Liver (tissue), 9 donors: ENCODE measurements around the gene LRRTM4. TPM values are rescaled to one million over a fixed set of nuclear protein-coding genes. Genes with fewer than 3 reads are reported as not detected.

Experiments used
- DNase-seq: peaks from one replicate; pipeline ENCODE4 v3.0.0-alpha.2; 2017; ENCODE audit warnings: low spot score
- H3K27ac ChIP-seq, 2 donors: one replicate each; pipeline ENCODE4 v1.7.0; 2013; ENCODE audit warnings: inconsistent platforms in 2 of 2, low read length in 2 of 2, control low read depth in 1 of 2, low read depth in 1 of 2, mild to moderate bottlenecking in 1 of 2
- H3K27me3 ChIP-seq, 4 donors: one replicate each; pipeline versions ENCODE4 v1.6.1 to v1.7.0; 2013; ENCODE audit warnings: low read length in 3 of 4, inconsistent platforms in 1 of 4, mild to moderate bottlenecking in 1 of 4, moderate library complexity in 1 of 4; ENCODE audit not compliant: control insufficient read depth in 4 of 4, insufficient read depth in 4 of 4
- H3K36me3 ChIP-seq, 4 donors: one replicate each; pipeline versions ENCODE4 v1.6.1 to v1.7.0; 2013; ENCODE audit warnings: low read length in 3 of 4, mild to moderate bottlenecking in 3 of 4, low read depth in 1 of 4, moderate library complexity in 1 of 4; ENCODE audit not compliant: control insufficient read depth in 4 of 4, insufficient read depth in 3 of 4
- H3K4me1 ChIP-seq, 4 donors: one replicate each; pipeline versions ENCODE4 v1.6.1 to v1.7.0; 2013; ENCODE audit warnings: low read length in 3 of 4, mild to moderate bottlenecking in 3 of 4, moderate library complexity in 1 of 4; ENCODE audit not compliant: control insufficient read depth in 4 of 4, insufficient read depth in 4 of 4
- H3K4me3 ChIP-seq, 3 donors: one replicate each; pipeline versions ENCODE4 v1.6.1 to v1.7.0; 2013; ENCODE audit warnings: low read length in 3 of 3, control low read depth in 1 of 3, low read depth in 1 of 3, mild to moderate bottlenecking in 1 of 3
- H3K9ac ChIP-seq, 2 donors: one replicate each; pipeline ENCODE4 v1.7.0; 2013; ENCODE audit warnings: low read length in 2 of 2, mild to moderate bottlenecking in 2 of 2, moderate library complexity in 2 of 2, control low read depth in 1 of 2, low read depth in 1 of 2
- H3K9me3 ChIP-seq, 4 donors: one replicate each; pipeline versions ENCODE4 v1.6.1 to v1.7.0; 2013; ENCODE audit warnings: low read length in 3 of 4; ENCODE audit not compliant: control insufficient read depth in 4 of 4
- EGR1 ChIP-seq, 2 donors: IDR thresholded peaks; 2 replicates each; pipeline ENCODE4 v1.6.1; 2016 to 2018; ENCODE audit warnings: antibody characterized with exemption in 2 of 2, low read depth in 2 of 2
- FOXA1 ChIP-seq: IDR thresholded peaks from 2 replicates; pipeline ENCODE4 v1.6.1; 2016; ENCODE audit warnings: antibody characterized with exemption
- FOXA2 ChIP-seq: IDR thresholded peaks from 2 replicates; pipeline ENCODE4 v1.6.1; 2016; ENCODE audit warnings: antibody characterized with exemption
- GABPA ChIP-seq, 2 donors: IDR thresholded peaks in 1 of 2; conservative IDR thresholded peaks in 1 of 2; 2 replicates each; pipeline ENCODE4 v1.6.1; 2016; ENCODE audit warnings: antibody characterized with exemption in 2 of 2, mild to moderate bottlenecking in 1 of 2, moderate library complexity in 1 of 2
- HNF4A ChIP-seq, 2 donors: conservative IDR thresholded peaks; 2 replicates each; pipeline ENCODE4 v1.6.1; 2016; ENCODE audit warnings: antibody characterized with exemption in 2 of 2, mild to moderate bottlenecking in 2 of 2
- JUND ChIP-seq, 2 donors: IDR thresholded peaks; 2 replicates each; pipeline ENCODE4 v1.6.1; 2016; ENCODE audit warnings: antibody characterized with exemption in 2 of 2
- NR2F2 ChIP-seq: IDR thresholded peaks from 2 replicates; pipeline ENCODE4 v1.6.1; 2016; ENCODE audit warnings: antibody characterized with exemption
- RXRA ChIP-seq, 2 donors: IDR thresholded peaks; 2 replicates each; pipeline ENCODE4 v1.6.1; 2017 to 2018; ENCODE audit warnings: antibody characterized with exemption in 2 of 2, mild to moderate bottlenecking in 1 of 2
- SP1 ChIP-seq: IDR thresholded peaks from 2 replicates; pipeline ENCODE4 v1.6.1; 2018; ENCODE audit warnings: antibody characterized with exemption, mild to moderate bottlenecking
- TAF1 ChIP-seq: conservative IDR thresholded peaks from 2 replicates; pipeline ENCODE4 v1.6.1; 2016; ENCODE audit warnings: antibody characterized with exemption, mild to moderate bottlenecking
- WGBS: extraction: QIAGEN DNeasy Blood & Tissue Kit; methylation state at CpG from one replicate; pipeline ENCODE4 v1.1.7; 2013; 5-methylcytosine and 5-hydroxymethylcytosine counted together
- polyA plus RNA-seq, 2 donors: library from polyadenylated mRNA; stranded (reverse) in 1 of 2; unstranded in 1 of 2; fragments of 200-250 nt in 1 of 2; fragments of >200 nt in 1 of 2; fragmentation: Nextera tagmentation in 1 of 2; extraction: Ambion mirVana in 1 of 2; gene quantifications; one replicate each; pipeline versions ENCODE4 v1.2.1 to v1.2.3, GENCODE V29; 2013 to 2015
- total RNA-seq, 2 donors: library from RNA; depleted of rRNA; stranded (reverse); fragments of >200 nt; gene quantifications; one replicate each; pipeline ENCODE4 v1.2.3, GENCODE V29; 2014
- TF ChIP-seq, protein P1 (sequence below): fragments of 150-350 bp; IDR thresholded peaks from 2 replicates; pipeline ENCODE4 v1.5.1; 2017; ENCODE audit warnings: improper control_type of control experiment, low read depth, low read length; ENCODE audit not compliant: missing input control
- TF ChIP-seq, protein P2 (sequence below): IDR thresholded peaks from 2 replicates; pipeline ENCODE4 v1.6.1; 2016; ENCODE audit warnings: antibody characterized with exemption
- TF ChIP-seq, protein P3 (sequence below): IDR thresholded peaks from 2 replicates; pipeline ENCODE4 v1.6.1; 2016; ENCODE audit warnings: antibody characterized with exemption
- donor health status: healthy.
- donor health status: healthy.
- donor health status: healthy.
- donor health status: healthy.
- donor health status: healthy.

LRRTM4 gene
- total and polyA plus RNA-seq, 4 donors: 0.06 to 0.09 (median 0.08) TPM; not detected in 1

DNA sequence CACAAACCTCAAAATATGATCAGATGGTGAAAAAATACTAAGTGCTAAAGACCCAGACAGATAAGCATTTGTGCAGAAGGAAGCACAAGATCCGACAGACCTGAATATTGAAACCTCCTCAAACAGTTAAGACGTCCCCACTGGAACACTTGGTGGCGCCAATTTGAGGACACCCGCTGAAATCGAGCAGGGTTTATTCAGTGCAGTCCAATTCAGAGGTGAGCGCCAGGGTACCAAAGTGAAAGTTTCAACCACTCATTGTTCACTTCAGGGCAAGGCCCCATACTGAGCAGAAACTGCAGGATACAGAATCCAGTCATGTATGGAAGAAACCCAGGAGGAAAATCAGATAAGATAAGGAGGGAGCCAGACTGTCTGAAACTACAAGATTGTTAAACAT, 417.6 kb downstream of the LRRTM4 start:
- Histone ChIP-seq H3K4me1 (peaks cover 0 to 4% (median 0%) of the 10 kb centered on the region in 4 donors), H3K9ac (no peak overlapping the region), H3K27ac (no peak overlapping the region), H3K27me3 (no peaks in the 10 kb centered on the region), H3K4me3 (no peak overlapping the region), H3K36me3 (no peaks in the 10 kb centered on the region), H3K9me3 (no peaks in the 10 kb centered on the region)
- no peak for DNase-seq
- TF ChIP-seq NR2F2 (no peak), RXRA (IDR thresholded peaks at IDR 0.05) (no peak), EGR1 (IDR thresholded peaks at IDR 0.05; ENCODE audit: low read depth in 2 of 2) (no peak), TAF1 (no peak)
- WGBS: 67% methylated on average over 6 of the region's 6 CpGs

DNA sequence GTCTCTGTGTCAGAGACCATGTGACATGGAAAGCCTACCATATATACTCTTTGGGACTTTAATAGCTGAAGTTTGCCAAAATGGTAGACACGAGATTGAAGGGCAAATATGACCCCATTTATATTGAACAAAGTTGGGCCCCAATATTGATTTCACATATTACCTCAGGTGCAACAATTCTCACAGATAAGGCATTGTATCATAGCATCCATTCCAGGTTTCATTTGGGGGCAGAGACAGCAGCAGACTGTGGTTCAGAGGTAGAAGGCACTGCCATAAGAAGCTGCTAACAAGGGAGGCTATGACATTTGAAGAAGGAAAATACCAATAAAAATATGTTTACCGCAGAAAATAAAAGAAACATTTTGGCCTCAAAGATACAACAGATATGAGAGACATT, 419.2 kb downstream of the LRRTM4 start:
- Histone ChIP-seq H3K9ac (no peak overlapping the region), H3K9me3 (no peaks in the 10 kb centered on the region), H3K27me3 (no peaks in the 10 kb centered on the region), H3K36me3 (no peaks in the 10 kb centered on the region), H3K27ac (no peak overlapping the region), H3K4me1 (no peaks in the 10 kb centered on the region), H3K4me3 (no peak overlapping the region)
- DNase-seq: no peak
- WGBS: 77% methylated on average over 2 of the region's 2 CpGs
- TF ChIP-seq, protein P1, sequence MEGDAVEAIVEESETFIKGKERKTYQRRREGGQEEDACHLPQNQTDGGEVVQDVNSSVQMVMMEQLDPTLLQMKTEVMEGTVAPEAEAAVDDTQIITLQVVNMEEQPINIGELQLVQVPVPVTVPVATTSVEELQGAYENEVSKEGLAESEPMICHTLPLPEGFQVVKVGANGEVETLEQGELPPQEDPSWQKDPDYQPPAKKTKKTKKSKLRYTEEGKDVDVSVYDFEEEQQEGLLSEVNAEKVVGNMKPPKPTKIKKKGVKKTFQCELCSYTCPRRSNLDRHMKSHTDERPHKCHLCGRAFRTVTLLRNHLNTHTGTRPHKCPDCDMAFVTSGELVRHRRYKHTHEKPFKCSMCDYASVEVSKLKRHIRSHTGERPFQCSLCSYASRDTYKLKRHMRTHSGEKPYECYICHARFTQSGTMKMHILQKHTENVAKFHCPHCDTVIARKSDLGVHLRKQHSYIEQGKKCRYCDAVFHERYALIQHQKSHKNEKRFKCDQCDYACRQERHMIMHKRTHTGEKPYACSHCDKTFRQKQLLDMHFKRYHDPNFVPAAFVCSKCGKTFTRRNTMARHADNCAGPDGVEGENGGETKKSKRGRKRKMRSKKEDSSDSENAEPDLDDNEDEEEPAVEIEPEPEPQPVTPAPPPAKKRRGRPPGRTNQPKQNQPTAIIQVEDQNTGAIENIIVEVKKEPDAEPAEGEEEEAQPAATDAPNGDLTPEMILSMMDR: no peak
- TF ChIP-seq FOXA1 (no peak), GABPA (IDR thresholded peaks at IDR 0.05 in 1 of 2, conservative IDR thresholded peaks at IDR 0.05 in 1 of 2) (no peak), JUND (IDR thresholded peaks at IDR 0.05) (no peak), HNF4A (conservative IDR thresholded peaks at IDR 0.05) (no peak), RXRA (IDR thresholded peaks at IDR 0.05) (no peak), FOXA2 (no peak)
- TF ChIP-seq, protein P2, sequence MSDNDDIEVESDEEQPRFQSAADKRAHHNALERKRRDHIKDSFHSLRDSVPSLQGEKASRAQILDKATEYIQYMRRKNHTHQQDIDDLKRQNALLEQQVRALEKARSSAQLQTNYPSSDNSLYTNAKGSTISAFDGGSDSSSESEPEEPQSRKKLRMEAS: no peak

DNA sequence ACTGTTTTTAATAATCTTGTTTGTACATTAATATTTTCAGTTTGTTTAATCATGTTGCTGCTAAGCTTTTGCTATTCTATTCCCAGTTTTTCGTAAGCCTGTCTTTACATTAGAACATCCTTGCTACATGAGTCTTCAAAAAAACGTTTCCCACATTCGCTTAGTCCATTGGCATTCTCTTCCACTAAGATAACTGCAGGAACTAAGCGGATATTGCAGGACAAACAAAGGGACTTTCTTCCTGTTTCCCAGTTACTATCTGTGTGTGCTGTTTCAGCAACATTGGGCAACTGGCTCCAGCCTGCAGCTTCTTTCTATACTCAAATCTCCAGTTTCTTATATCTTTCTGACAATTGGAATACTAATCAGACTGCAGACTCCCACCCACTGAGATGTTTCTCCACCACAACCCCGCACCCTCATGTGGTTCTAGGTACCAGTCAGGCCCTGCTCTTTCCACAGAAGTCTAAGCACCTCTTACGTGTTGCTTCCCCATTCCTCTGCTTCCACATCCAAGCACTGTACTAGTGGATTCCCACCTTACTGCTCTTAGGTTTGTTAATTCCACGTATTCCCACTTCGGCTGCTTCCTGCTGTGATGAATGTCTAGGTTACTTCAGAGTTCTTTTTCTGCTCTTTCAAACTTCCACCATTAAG, 420.3 kb downstream of the LRRTM4 start:
- no peak overlapping the region for H3K4me3 ChIP-seq
- no peak for DNase-seq
- H3K9me3 ChIP-seq: no peaks in the 10 kb centered on the region
- no peaks in the 10 kb centered on the region for H3K4me1 ChIP-seq
- no peaks in the 10 kb centered on the region for H3K36me3 ChIP-seq
- no peak overlapping the region for H3K27ac ChIP-seq
- 67% methylated on average over 8 of the region's 8 CpGs for WGBS
- TF ChIP-seq RXRA (IDR thresholded peaks at IDR 0.05) (no peak), GABPA (IDR thresholded peaks at IDR 0.05 in 1 of 2, conservative IDR thresholded peaks at IDR 0.05 in 1 of 2) (no peak), SP1 (no peak)
- TF ChIP-seq, protein P3, sequence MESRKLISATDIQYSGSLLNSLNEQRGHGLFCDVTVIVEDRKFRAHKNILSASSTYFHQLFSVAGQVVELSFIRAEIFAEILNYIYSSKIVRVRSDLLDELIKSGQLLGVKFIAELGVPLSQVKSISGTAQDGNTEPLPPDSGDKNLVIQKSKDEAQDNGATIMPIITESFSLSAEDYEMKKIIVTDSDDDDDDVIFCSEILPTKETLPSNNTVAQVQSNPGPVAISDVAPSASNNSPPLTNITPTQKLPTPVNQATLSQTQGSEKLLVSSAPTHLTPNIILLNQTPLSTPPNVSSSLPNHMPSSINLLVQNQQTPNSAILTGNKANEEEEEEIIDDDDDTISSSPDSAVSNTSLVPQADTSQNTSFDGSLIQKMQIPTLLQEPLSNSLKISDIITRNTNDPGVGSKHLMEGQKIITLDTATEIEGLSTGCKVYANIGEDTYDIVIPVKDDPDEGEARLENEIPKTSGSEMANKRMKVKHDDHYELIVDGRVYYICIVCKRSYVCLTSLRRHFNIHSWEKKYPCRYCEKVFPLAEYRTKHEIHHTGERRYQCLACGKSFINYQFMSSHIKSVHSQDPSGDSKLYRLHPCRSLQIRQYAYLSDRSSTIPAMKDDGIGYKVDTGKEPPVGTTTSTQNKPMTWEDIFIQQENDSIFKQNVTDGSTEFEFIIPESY: no peak
- no peak overlapping the region for H3K9ac ChIP-seq
- H3K27me3 ChIP-seq: no peaks in the 10 kb centered on the region
